ENCODE measurements around the gene RRP12.

The RRP12 gene, protein sequence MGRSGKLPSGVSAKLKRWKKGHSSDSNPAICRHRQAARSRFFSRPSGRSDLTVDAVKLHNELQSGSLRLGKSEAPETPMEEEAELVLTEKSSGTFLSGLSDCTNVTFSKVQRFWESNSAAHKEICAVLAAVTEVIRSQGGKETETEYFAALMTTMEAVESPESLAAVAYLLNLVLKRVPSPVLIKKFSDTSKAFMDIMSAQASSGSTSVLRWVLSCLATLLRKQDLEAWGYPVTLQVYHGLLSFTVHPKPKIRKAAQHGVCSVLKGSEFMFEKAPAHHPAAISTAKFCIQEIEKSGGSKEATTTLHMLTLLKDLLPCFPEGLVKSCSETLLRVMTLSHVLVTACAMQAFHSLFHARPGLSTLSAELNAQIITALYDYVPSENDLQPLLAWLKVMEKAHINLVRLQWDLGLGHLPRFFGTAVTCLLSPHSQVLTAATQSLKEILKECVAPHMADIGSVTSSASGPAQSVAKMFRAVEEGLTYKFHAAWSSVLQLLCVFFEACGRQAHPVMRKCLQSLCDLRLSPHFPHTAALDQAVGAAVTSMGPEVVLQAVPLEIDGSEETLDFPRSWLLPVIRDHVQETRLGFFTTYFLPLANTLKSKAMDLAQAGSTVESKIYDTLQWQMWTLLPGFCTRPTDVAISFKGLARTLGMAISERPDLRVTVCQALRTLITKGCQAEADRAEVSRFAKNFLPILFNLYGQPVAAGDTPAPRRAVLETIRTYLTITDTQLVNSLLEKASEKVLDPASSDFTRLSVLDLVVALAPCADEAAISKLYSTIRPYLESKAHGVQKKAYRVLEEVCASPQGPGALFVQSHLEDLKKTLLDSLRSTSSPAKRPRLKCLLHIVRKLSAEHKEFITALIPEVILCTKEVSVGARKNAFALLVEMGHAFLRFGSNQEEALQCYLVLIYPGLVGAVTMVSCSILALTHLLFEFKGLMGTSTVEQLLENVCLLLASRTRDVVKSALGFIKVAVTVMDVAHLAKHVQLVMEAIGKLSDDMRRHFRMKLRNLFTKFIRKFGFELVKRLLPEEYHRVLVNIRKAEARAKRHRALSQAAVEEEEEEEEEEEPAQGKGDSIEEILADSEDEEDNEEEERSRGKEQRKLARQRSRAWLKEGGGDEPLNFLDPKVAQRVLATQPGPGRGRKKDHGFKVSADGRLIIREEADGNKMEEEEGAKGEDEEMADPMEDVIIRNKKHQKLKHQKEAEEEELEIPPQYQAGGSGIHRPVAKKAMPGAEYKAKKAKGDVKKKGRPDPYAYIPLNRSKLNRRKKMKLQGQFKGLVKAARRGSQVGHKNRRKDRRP (N-terminal part only)

DNA sequence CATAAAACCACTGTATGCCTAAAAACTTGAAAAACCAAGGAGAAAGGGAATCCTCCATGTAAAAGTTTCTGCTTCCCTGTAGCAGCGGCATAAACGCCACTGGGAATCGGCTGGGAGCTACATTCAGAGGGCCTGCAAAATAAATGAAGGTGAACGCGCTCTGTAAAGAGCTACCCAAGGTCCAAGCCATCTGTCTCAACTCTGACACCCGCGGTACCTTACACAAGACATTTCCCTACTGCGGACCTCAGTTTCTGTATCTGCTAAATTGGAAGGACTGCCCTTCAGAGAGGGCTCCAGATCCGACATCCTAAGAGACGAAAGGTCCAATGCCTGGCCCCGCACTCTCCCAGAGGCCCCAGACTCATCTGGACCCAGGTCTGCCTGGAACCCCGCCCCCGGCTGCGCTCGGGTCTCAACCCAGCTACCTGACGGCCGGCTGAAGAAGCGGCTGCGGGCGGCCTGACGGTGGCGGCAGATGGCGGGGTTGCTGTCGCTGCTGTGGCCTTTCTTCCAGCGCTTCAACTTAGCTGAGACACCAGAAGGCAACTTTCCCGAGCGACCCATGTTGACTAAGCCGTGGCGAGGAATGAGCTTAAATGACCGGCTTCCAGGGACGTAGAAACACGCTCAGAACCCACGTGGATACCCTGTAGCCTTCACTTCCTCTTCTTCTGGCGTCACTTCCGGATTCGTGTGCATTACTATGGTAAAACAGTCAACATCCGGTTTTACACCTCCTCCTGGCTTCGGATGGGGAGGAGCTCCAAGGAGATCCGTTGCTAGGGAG lies at the start of gene RRP12:
Gene RRP12 (minus strand): TSS at position 676 of the 790 bp plus-strand sequence. CDS start 109 bp downstream, at position 567.
- TF ChIP-seq POLR2A (IDR thresholded peaks at IDR 0.05; ENCODE audit: low read length) (peak; percentile 76), GATA1 (IDR thresholded peaks at IDR 0.05; ENCODE audit: low read depth, low read length) (no peak)
- peak; percentile 94 to 96 for DNase-seq

DNA sequence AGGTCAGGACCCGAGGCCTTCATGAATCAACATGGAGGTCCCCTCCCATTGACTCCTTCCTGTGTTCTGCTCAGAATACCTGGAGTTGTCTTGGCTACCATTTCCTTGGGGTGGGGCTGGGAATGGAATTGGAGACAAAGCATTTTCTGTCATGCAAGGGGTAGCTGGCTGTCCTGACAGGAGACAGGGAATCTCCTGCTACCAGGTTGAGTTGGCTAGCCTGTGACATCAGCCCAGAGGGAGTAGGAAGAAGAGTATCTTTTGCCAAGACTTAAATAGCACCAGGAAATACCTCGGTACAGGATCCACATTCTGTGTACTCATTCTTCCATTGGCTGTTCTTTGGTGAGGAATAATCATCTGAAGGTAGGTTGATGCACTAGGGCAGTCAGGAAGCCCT lies 49.7 kb upstream of the RRP12 start:
- TF ChIP-seq GATA1 (IDR thresholded peaks at IDR 0.05; ENCODE audit: low read depth, low read length) (no peak), POLR2A (IDR thresholded peaks at IDR 0.05; ENCODE audit: low read length) (no peak)
- no peak for DNase-seq

DNA sequence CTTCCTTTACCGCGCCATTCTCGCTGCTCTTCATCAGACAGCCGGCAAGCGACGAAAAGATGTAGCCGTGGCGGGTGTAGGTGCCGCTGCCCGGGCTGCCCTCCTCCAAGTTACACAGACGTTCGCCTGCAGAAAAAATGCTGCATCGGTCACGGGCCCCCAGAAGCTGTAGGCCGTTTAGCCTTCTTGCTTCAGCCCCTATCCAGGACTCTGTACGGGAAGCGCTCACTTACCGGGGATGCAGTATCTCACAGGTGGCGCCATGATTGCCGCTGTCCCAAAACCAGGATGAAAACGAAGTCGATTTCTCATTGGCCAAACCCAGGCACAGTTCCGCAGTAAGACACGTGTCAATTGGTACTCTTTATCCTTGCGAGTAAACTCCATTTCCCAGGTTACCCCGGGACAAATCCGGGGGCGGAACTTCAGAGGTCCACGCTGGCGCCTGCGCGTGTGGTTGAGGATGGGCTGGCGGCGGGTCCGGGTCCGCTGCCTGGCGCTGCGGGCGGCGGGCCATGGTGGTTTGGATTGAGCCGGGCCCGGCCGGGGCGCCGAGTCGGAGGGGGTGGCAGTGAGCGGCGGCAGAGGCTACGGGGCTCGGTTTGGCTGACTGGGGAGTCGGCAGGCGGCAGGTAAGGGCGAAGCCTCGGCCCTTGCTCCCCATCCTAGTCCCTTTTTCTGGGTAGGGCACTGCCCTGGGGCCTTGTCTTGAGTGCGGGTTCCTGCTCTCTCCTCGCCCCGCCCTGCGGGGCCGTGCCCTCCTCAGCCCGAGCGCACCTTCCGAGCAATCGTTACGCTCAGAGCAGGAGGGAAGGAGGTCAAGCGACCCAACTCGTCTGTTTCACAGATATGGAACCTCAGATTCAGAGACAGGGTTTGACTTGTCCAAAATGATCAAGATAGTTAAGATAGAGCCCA lies 44.8 kb upstream of the RRP12 start, which contains the start of the genes EXOSC1 and ZDHHC16:
Gene EXOSC1 (minus strand): TSS at position 285 of the 918 bp plus-strand sequence. CDS start 21 bp downstream, at position 264.
Gene ZDHHC16 (plus strand): TSS at position 454 of the 918 bp plus-strand sequence. CDS start 5,501 bp downstream, outside the sequence.
- TF ChIP-seq POLR2A (IDR thresholded peaks at IDR 0.05; ENCODE audit: low read length), result peak; percentile 82
- TF ChIP-seq GATA1 (IDR thresholded peaks at IDR 0.05; ENCODE audit: low read depth, low read length), result no peak
- DNase-seq, result peak; percentile 93 to 94

DNA sequence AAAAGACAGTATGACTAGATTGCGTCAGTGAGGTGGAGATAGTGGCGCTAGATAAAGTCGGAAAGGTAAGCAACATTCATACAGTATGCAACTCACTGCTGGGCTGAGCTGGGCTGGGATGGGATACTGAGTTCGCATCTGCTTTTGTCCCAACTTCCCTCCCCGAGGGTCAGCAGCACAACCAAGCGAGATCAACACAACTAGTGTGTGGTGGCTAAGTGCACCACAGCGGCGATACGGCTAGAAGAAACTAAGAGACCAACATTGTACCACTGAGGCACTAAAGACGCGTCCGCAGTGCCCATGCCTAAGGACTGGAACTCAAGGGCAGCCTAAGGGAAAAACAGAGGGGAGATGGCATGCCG lies 44.2 kb upstream of the RRP12 start:
- TF ChIP-seq GATA1 (IDR thresholded peaks at IDR 0.05; ENCODE audit: low read depth, low read length) (no peak), POLR2A (IDR thresholded peaks at IDR 0.05; ENCODE audit: low read length) (no peak)
- peak; percentile 45 to 56 for DNase-seq

DNA sequence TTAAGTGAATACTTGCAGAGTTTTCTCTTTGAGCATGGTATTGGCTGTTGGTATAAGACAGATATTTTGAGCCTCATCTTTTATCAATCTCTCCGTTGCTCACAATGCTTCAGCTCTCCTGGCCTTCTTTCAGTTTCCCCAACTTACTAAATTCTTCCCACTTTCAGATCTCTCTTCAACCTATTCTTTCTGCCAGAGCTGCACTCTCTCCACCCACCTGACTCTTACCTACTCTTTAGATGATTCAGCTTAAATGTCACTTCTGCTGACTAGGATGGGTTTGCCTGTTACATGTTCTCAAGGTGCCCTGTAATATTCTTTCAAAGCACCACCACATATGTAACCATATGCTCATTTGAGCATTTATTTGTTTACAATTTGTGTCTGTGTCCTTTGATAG lies 43.1 kb upstream of the RRP12 start:
- no peak for DNase-seq
- TF ChIP-seq GATA1 (IDR thresholded peaks at IDR 0.05; ENCODE audit: low read depth, low read length), result no peak
- TF ChIP-seq POLR2A (IDR thresholded peaks at IDR 0.05; ENCODE audit: low read length), result no peak

DNA sequence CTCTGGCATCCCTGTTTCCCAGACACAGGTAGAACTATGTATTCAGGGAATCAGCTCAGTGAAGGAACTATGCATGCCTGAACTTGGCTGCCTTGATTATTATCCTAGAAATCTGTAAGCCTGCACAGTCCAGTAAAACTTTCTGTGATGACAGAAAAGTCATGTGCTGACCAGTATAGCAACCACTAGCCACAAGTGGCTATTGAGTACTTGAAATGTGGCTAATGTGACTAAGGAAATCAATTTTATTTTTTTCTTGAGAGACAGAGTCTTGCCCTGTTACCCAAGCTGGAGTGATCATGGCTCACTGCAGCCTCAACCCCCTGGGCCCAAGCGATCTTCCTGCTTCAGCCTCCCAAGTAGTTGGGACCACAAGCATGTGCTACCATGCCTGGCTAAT lies 41.1 kb upstream of the RRP12 start:
- TF ChIP-seq POLR2A (IDR thresholded peaks at IDR 0.05; ENCODE audit: low read length), result no peak
- no peak for DNase-seq

DNA sequence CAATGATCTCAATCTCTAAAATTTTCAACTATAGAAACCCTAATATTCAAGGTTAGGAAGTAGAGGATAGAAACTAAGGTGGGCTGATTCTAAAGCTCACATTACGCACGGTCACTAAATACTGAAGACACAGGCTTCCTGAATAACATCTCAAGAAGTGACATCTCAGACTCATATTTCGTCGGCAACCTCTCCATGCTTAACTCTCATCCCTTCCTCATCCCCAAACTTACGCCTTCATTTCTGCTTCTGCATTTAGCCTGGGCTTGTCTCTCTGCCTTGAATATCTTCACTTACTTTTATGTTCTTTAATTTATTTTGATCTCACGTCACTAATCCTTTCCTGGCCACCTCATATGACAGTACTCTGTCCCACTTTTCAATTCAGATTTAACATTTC lies 34.1 kb upstream of the RRP12 start:
- no peak for DNase-seq
- no peak for TF ChIP-seq POLR2A (IDR thresholded peaks at IDR 0.05; ENCODE audit: low read length)
- no peak for TF ChIP-seq GATA1 (IDR thresholded peaks at IDR 0.05; ENCODE audit: low read depth, low read length)

DNA sequence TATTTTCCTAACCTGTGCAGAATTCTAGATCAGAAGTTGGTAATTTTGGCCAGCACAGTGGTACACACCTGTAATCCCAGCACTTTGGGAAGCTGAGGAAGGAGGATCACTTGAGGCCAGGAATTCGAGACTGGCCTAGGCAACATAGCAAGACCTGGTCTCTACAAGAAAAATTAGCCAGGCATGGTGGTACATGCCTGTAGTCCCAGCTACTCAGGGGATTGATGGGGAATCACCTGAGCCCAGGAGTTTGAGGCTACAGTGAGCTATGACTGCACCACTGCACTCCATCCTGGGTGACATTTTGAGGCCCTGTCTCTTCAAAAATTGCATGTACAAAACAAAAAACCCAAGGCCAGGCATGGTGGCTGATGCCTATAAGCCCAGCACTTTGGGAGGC lies 33.4 kb upstream of the RRP12 start:
- DNase-seq, result no peak
- TF ChIP-seq POLR2A (IDR thresholded peaks at IDR 0.05; ENCODE audit: low read length), result no peak
- no peak for TF ChIP-seq GATA1 (IDR thresholded peaks at IDR 0.05; ENCODE audit: low read depth, low read length)

DNA sequence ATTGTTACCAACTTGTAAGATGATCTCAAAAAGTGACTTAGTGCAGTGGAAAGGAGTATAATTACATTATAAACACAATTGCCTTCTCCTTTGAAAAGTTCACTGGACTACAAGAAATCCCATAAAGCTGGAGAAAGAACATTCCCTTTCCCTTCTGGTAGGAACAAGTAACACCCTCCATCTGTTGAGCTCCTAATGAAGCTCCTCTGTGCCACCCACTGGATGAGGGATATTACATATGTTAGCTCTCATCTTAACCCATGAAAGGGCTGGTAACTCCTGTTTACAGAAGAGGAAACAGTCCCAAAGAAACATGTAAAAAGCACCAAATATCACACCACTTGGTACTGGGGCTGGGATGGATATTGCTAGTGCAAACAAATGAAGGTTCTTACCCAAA lies 32.9 kb upstream of the RRP12 start:
- TF ChIP-seq POLR2A (IDR thresholded peaks at IDR 0.05; ENCODE audit: low read length), result no peak
- TF ChIP-seq GATA1 (IDR thresholded peaks at IDR 0.05; ENCODE audit: low read depth, low read length), result no peak
- no peak for DNase-seq

DNA sequence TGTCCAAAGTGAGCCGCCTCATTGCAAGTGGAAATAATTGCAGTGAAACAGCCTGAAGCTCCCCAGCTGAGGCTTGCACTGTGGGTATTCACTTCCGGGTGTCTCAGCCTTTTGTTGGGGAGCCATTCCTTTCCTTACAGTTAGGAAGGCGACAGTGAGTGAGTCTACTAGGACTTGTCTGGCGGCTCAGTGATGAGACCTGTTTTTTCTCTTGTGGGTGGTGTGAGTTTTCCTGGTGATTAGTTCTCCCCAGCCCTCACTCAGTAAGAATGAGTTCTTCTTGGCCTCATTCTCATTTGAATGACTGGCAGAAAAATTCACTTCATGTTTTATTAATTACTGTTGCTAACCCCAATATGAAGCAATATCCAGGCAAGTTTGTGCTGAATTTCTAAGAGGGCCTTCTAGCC lies 27.4 kb upstream of the RRP12 start:
- no peak for DNase-seq
- TF ChIP-seq GATA1 (IDR thresholded peaks at IDR 0.05; ENCODE audit: low read depth, low read length), result no peak

DNA sequence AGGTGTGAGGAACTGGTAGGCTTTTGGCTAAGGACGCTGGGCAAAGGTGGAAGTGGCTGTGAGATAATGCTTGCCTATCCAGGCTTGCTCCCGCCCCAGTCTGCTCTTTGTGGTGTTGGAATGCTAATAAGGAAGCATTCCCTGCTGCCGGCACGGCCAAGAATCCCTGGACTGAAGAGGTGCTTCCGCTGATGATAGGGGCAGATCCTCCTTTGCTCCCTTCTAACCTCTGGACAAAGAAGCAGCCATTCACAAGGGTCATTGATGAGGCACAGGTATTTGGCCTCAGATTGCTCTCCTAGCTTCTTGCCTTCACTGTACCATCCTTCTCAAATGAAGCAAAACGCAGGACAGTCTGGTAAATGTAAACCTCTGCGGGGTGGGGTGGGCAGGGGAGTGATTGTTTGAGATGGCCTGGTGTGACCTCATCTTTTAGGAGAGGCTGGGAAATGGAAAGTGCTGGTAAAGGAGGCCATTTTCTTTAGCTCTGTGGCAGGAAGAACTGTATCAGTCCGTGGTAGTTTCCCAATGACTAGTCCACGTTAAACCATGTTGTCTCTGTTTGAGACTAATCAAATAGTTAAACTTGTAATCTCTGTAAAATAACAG lies 26.5 kb upstream of the RRP12 start:
- peak in 1 of 2 experiments; percentile 23 for DNase-seq
- TF ChIP-seq POLR2A (IDR thresholded peaks at IDR 0.05; ENCODE audit: low read length) (no peak), GATA1 (IDR thresholded peaks at IDR 0.05; ENCODE audit: low read depth, low read length) (no peak)
